Stomach (tissue), 4 donors: Measurements from ENCODE around the gene SNX13.

ENCODE experiments used
- CTCF ChIP-seq, 7 experiments: fragments of 450-650 bp in 4 of 7; fragments of 200-600 bp in 3 of 7; sonication (generic) in 3 of 7; IDR thresholded peaks; one replicate each; pipeline ENCODE4 v1.5.1; 2016 to 2019; ENCODE audit warnings: antibody characterized with exemption in 7 of 7, control low read depth in 2 of 7, mild to moderate bottlenecking in 1 of 7
- POLR2AphosphoS5 ChIP-seq, 3 donors: sonication (generic); formaldehyde crosslinking; IDR thresholded peaks; one replicate each; pipeline ENCODE4 v1.6.1; 2016; ENCODE audit warnings: antibody characterized with exemption in 3 of 3

GRCh38 chr7:17815318-17815717, 125.0 kb downstream of the SNX13 start:
- no peak for TF ChIP-seq POLR2AphosphoS5 (IDR thresholded peaks at IDR 0.05)
- TF ChIP-seq CTCF (IDR thresholded peaks at IDR 0.05) = no peak
